PC-9 (cell line): ENCODE data around the gene SORBS2. TPM values are rescaled to one million over a fixed set of nuclear protein-coding genes. Genes with fewer than 3 reads are reported as not detected.

ENCODE experiments used
- BruUV-seq: library from RNA; stranded (reverse); fragments of 400-500 nt; replicated peaks from 2 replicates; lab custom pipeline; 2021; lab: Mats Ljungman, UMichigan
- CTCF ChIA-PET: fragments of 300-600 bp; sonication (Branson Sonifier 250); formaldehyde crosslinking; loops from one replicate; lab custom pipeline; 2022; ENCODE audit warnings: antibody characterized with exemption; lab: Charles Lee
- POLR2A ChIA-PET: fragments of 300-600 bp; sonication (Branson Sonifier 250); formaldehyde crosslinking; loops from one replicate; lab custom pipeline; 2022; ENCODE audit warnings: antibody characterized with exemption; ENCODE audit not compliant: unreplicated experiment; lab: Charles Lee
- DNase-seq, 2 experiments: peaks; one replicate each; pipeline versions ENCODE4 v3.0.0 to v3.0.0-alpha.2; 2015 to 2022; ENCODE audit warnings: mixed read lengths in 1 of 2
- H2AFZ ChIP-seq: fragments of 200-600 bp; sonication (generic); 2 replicates; pipeline ENCODE4 v1.8.1; 2017; ENCODE audit warnings: antibody characterized with exemption
- H3F3A ChIP-seq: fragments of 200-600 bp; sonication (generic); 2 replicates; pipeline ENCODE4 v1.8.1; 2017; ENCODE audit warnings: antibody characterized with exemption, mild to moderate bottlenecking, low read depth; ENCODE audit not compliant: insufficient read depth
- H3K27ac ChIP-seq: fragments of 200-600 bp; sonication (generic); 2 replicates; pipeline ENCODE4 v1.6.1; 2016; ENCODE audit warnings: mixed run types
- H3K27me3 ChIP-seq: fragments of 200-600 bp; sonication (generic); 2 replicates; pipeline ENCODE4 v1.6.1; 2016; ENCODE audit warnings: low read depth, mixed run types; ENCODE audit not compliant: insufficient read depth
- H3K36me3 ChIP-seq: fragments of 200-600 bp; sonication (generic); 2 replicates; pipeline ENCODE4 v1.6.1; 2016; ENCODE audit warnings: low read depth, mixed run types
- H3K4me1 ChIP-seq: fragments of 200-600 bp; sonication (generic); replicated peaks from 2 replicates; pipeline ENCODE4 v1.6.1; 2016; ENCODE audit warnings: mixed run types; ENCODE audit not compliant: insufficient read depth
- H3K4me2 ChIP-seq: fragments of 200-600 bp; sonication (generic); 2 replicates; pipeline ENCODE4 v1.6.1; 2017; ENCODE audit warnings: mixed run types
- H3K4me3 ChIP-seq: fragments of 200-600 bp; sonication (generic); 2 replicates; pipeline ENCODE4 v1.6.1; 2016; ENCODE audit warnings: mixed run types
- H3K79me2 ChIP-seq: fragments of 200-600 bp; sonication (generic); 2 replicates; pipeline ENCODE4 v1.6.1; 2017; ENCODE audit warnings: low read depth, mixed run types
- H3K9me2 ChIP-seq: fragments of 200-600 bp; sonication (generic); 2 replicates; pipeline ENCODE4 v1.8.1; 2017; ENCODE audit warnings: mild to moderate bottlenecking; ENCODE audit not compliant: insufficient read depth
- H3K9me3 ChIP-seq: fragments of 200-600 bp; sonication (generic); 2 replicates; pipeline ENCODE4 v1.8.1; 2016; ENCODE audit warnings: low read depth; ENCODE audit not compliant: insufficient read depth
- H4K20me1 ChIP-seq: fragments of 200-600 bp; sonication (generic); 2 replicates; pipeline ENCODE4 v1.8.1; 2017; ENCODE audit not compliant: insufficient read depth
- EZH2 ChIP-seq: fragments of 200-600 bp; sonication (generic); IDR thresholded peaks from 2 replicates; pipeline ENCODE4 v1.8.0; 2017; ENCODE audit warnings: antibody characterized with exemption, low read depth
- intact Hi-C: fragments of 100-400 bp; cut with micrococcal nuclease; formaldehyde crosslinking; loops from one replicate; pipeline ENCODE4 v1.10.0; 2022; ENCODE audit not compliant: unreplicated experiment
- total RNA-seq: library from RNA; stranded (reverse); gene quantifications from 2 replicates; pipeline ENCODE4 v1.2.3, GENCODE V29; 2021
- TF ChIP-seq, protein P1 (sequence below): fragments of 200-600 bp; sonication (generic); conservative IDR thresholded peaks from 2 replicates; pipeline ENCODE4 v1.6.1; 2017; ENCODE audit warnings: mixed run types, antibody characterized with exemption, mild to moderate bottlenecking, moderate library complexity

Gene SORBS2
- total RNA-seq, 1 experiment from 2014 or later = 16.4 TPM

GRCh38 chr4:185587030-185587426 is 225.0 kb downstream of the SORBS2 start:
- Histone ChIP-seq H3K36me3 (no peaks in the 10 kb centered on the region), H3K4me1 (peaks cover 11% of the 10 kb centered on the region), H3K27me3 (no peaks in the 10 kb centered on the region), H4K20me1 (no peaks in the 10 kb centered on the region), H3K9me3 (no peaks in the 10 kb centered on the region), H3K4me3 (no peak overlapping the region), H2AFZ (no peak overlapping the region), H3F3A (no peaks in the 10 kb centered on the region; the same call in 1 of the 2 replicates), H3K4me2 (no peak overlapping the region), H3K27ac (no peak overlapping the region), H3K79me2 (no peaks in the 10 kb centered on the region), H3K9me2 (no peaks in the 10 kb centered on the region)
- DNase-seq = no peak
- TF ChIP-seq, protein P1, sequence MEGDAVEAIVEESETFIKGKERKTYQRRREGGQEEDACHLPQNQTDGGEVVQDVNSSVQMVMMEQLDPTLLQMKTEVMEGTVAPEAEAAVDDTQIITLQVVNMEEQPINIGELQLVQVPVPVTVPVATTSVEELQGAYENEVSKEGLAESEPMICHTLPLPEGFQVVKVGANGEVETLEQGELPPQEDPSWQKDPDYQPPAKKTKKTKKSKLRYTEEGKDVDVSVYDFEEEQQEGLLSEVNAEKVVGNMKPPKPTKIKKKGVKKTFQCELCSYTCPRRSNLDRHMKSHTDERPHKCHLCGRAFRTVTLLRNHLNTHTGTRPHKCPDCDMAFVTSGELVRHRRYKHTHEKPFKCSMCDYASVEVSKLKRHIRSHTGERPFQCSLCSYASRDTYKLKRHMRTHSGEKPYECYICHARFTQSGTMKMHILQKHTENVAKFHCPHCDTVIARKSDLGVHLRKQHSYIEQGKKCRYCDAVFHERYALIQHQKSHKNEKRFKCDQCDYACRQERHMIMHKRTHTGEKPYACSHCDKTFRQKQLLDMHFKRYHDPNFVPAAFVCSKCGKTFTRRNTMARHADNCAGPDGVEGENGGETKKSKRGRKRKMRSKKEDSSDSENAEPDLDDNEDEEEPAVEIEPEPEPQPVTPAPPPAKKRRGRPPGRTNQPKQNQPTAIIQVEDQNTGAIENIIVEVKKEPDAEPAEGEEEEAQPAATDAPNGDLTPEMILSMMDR = no peak
- no peak for TF ChIP-seq EZH2
- intact Hi-C loops = no loop called here
- CTCF ChIA-PET = no interaction called here
- no TSS peak for BruUV-seq
- POLR2A ChIA-PET = no interaction called here

- Histone ChIP-seq H3K27me3 (no peaks in the 10 kb centered on the region), H3K4me2 (no peak overlapping the region), H3K27ac (no peak overlapping the region), H3F3A (no peaks in the 10 kb centered on the region), H3K4me1 (no peaks in the 10 kb centered on the region), H3K9me3 (no peaks in the 10 kb centered on the region), H3K9me2 (no peaks in the 10 kb centered on the region), H3K79me2 (no peaks in the 10 kb centered on the region), H2AFZ (no peak overlapping the region), H3K36me3 (no peaks in the 10 kb centered on the region), H4K20me1 (no peaks in the 10 kb centered on the region), H3K4me3 (no peak overlapping the region)
- intact Hi-C loops = no loop called here
- ChIA-PET CTCF (no interaction called here), POLR2A (no interaction called here)
- DNase-seq = no peak
- TF ChIP-seq EZH2 = no peak
- TF ChIP-seq, protein P1 = no peak
- BruUV-seq = no TSS peak
Measured at GRCh38 chr4:185585211-185585610, 226.8 kb downstream of the SORBS2 start.

GRCh38 chr4:185583813-185584212 is 228.2 kb downstream of the SORBS2 start:
- Histone ChIP-seq H3K79me2 (no peaks in the 10 kb centered on the region), H3K9me3 (no peaks in the 10 kb centered on the region), H3K27ac (no peak overlapping the region), H3K4me3 (no peak overlapping the region), H4K20me1 (no peaks in the 10 kb centered on the region), H3K36me3 (no peaks in the 10 kb centered on the region), H3K4me2 (no peak overlapping the region), H3F3A (no peaks in the 10 kb centered on the region), H3K27me3 (no peaks in the 10 kb centered on the region), H3K9me2 (no peaks in the 10 kb centered on the region), H3K4me1 (no peaks in the 10 kb centered on the region), H2AFZ (no peak overlapping the region)
- intact Hi-C loops = no loop called here
- ChIA-PET POLR2A (no interaction called here), CTCF (interaction anchor here (0.6 kb wide), 1 partner anchor 9 kb away, joined by 6 read pairs; no protein-coding TSS in a partner anchor)
- TF ChIP-seq, protein P1 = no peak
- no peak for TF ChIP-seq EZH2
- BruUV-seq = no TSS peak
- DNase-seq = no peak
